SU-DHL-6 (cell line): ENCODE data around the gene LBH.
A peak's percentile ranks its signal among the peaks of the same experiment; 100 is the strongest.

Experiments used
- H2AFZ ChIP-seq: fragments of 200-600 bp; sonication (generic); 2 replicates; pipeline ENCODE4 v1.6.1; 2014; ENCODE audit warnings: low read depth, mild to moderate bottlenecking, moderate library complexity, mixed read lengths, antibody characterized with exemption, low read length; ENCODE audit not compliant: severe bottlenecking
- H3F3A ChIP-seq: fragments of 200-600 bp; shearing (Covaris generic); 2 replicates; pipeline ENCODE4 v1.6.0; 2016; ENCODE audit warnings: antibody characterized with exemption, mild to moderate bottlenecking; ENCODE audit not compliant: insufficient read depth
- H3K27ac ChIP-seq: fragments of 200-600 bp; sonication (generic); 2 replicates; pipeline ENCODE4 v1.5.1; 2016; ENCODE audit warnings: low read depth, mild to moderate bottlenecking, low read length, moderate library complexity, mixed read lengths
- H3K27me3 ChIP-seq: fragments of 200-600 bp; sonication (generic), shearing (Covaris generic); 2 replicates; pipeline ENCODE4 v1.6.0; 2014; ENCODE audit warnings: mild to moderate bottlenecking, low read length
- H3K36me3 ChIP-seq: fragments of 200-600 bp; sonication (generic); 2 replicates; pipeline ENCODE4 v1.6.1; 2014; ENCODE audit warnings: mild to moderate bottlenecking, low read length, mixed read lengths
- H3K4me2 ChIP-seq: fragments of 300-600, 200-600 bp; shearing (Covaris generic), sonication (generic); 2 replicates; pipeline ENCODE4 v1.6.0; 2014; ENCODE audit warnings: low read length, low read depth, mild to moderate bottlenecking; ENCODE audit not compliant: poor library complexity, severe bottlenecking
- H3K4me3 ChIP-seq: fragments of 200-600 bp; sonication (generic); 2 replicates; pipeline ENCODE4 v1.5.1; 2014; ENCODE audit warnings: antibody characterized with exemption, low read length, mild to moderate bottlenecking, mixed read lengths; ENCODE audit not compliant: insufficient read depth, poor library complexity, severe bottlenecking
- H3K79me2 ChIP-seq: fragments of 200-600 bp; sonication (generic); 2 replicates; pipeline ENCODE4 v1.6.1; 2014; ENCODE audit warnings: mild to moderate bottlenecking, low read length, moderate library complexity; ENCODE audit not compliant: insufficient read depth
- H3K9ac ChIP-seq: fragments of 200-600 bp; sonication (generic); 2 replicates; pipeline ENCODE4 v1.7.0; 2014; ENCODE audit warnings: mild to moderate bottlenecking, low read length
- H3K9me2 ChIP-seq: fragments of 200-600 bp; sonication (generic); replicated peaks from 2 replicates; pipeline ENCODE4 v1.6.1; 2014; ENCODE audit warnings: low read length; ENCODE audit not compliant: insufficient read depth
- H3K9me3 ChIP-seq: fragments of 200-600 bp; sonication (generic); 2 replicates; pipeline ENCODE4 v1.6.1; 2014; ENCODE audit warnings: low read length, mixed read lengths; ENCODE audit not compliant: insufficient read depth
- H4K20me1 ChIP-seq: fragments of 200-600 bp; sonication (generic); 2 replicates; pipeline ENCODE4 v1.6.1; 2014; ENCODE audit warnings: low read depth, mild to moderate bottlenecking, antibody characterized with exemption, low read length, moderate library complexity, mixed read lengths
- EZH2phosphoT487 ChIP-seq: fragments of 200-600 bp; sonication (generic), shearing (Covaris generic); conservative IDR thresholded peaks from 2 replicates; pipeline ENCODE4 v1.6.1; 2018; ENCODE audit warnings: mild to moderate bottlenecking, antibody characterized with exemption, low read length, moderate library complexity, mixed read lengths
- TF ChIP-seq, protein P1 (sequence below): fragments of 200-600 bp; sonication (generic); IDR thresholded peaks from one replicate; pipeline ENCODE4 v1.5.1; 2017; ENCODE audit warnings: antibody characterized with exemption, mild to moderate bottlenecking, low read length, moderate library complexity; ENCODE audit not compliant: insufficient read depth, poor library complexity, severe bottlenecking

Gene LBH

DNA sequence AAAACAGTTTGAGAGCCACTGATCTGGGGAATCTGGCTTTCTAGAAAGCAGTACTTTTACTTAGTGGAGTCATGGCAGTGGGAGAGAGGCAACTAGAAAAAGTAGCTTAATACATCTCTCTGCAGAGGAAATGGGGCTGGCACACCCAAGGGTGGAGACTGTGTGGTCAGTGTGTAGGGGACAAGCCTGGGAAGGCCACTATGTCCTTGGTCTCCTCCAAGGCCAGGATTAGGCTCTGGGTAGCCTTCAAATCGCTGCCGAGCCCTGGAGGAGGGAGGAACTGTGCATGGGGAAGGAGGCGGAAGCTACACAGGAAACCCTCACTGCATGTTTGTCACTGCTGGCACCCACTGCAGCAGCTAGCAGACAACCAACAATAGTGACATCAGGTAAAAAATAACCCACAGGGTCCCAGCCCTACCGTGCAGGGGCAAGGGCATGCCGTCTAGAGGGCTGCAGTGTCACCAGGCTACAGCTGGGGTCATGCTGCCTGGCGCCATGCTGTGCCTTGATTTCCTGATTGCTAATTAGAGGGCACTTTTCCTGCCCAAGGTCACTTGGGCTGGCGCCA is 34.8 kb downstream of the LBH start:
- peak overlapping the region; percentile 39 for H3K9ac ChIP-seq
- H3K27me3 ChIP-seq = no peaks in the 10 kb centered on the region
- H2AFZ ChIP-seq = peak overlapping the region; percentile 87

DNA sequence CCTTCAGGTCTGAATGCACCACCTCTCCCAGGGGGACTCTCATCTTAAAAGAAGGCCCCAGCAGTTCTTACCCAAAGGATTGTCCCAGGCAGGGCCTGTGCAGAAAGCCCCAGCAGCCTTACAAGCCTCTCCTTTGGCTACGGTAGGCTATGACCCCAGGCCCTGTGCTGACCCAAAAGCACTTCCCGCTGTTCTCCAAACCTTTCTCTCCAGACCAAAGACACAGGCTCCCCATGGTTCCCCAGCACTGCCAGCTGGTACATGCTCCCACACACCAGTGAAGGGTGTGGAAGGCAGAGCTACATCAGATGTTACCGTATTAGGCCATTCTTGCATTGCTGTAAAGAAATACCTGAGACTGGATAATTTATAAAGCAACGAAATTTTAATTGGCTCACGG is 35.4 kb downstream of the LBH start:
- no peaks in the 10 kb centered on the region for H3K36me3 ChIP-seq
- no peaks in the 10 kb centered on the region for H3K9me2 ChIP-seq
- no peaks in the 10 kb centered on the region for H3F3A ChIP-seq
- H3K4me3 ChIP-seq = no peak overlapping the region
- H3K27ac ChIP-seq = peak overlapping the region; percentile 33
- H3K27me3 ChIP-seq = no peaks in the 10 kb centered on the region
- H2AFZ ChIP-seq = peak overlapping the region; percentile 87
- H3K79me2 ChIP-seq = no peaks in the 10 kb centered on the region
- no peak overlapping the region for H3K9ac ChIP-seq
- peak overlapping the region; percentile 36 for H3K4me2 ChIP-seq
- no peaks in the 10 kb centered on the region for H3K9me3 ChIP-seq
- no peaks in the 10 kb centered on the region for H4K20me1 ChIP-seq
- TF ChIP-seq, protein P1, sequence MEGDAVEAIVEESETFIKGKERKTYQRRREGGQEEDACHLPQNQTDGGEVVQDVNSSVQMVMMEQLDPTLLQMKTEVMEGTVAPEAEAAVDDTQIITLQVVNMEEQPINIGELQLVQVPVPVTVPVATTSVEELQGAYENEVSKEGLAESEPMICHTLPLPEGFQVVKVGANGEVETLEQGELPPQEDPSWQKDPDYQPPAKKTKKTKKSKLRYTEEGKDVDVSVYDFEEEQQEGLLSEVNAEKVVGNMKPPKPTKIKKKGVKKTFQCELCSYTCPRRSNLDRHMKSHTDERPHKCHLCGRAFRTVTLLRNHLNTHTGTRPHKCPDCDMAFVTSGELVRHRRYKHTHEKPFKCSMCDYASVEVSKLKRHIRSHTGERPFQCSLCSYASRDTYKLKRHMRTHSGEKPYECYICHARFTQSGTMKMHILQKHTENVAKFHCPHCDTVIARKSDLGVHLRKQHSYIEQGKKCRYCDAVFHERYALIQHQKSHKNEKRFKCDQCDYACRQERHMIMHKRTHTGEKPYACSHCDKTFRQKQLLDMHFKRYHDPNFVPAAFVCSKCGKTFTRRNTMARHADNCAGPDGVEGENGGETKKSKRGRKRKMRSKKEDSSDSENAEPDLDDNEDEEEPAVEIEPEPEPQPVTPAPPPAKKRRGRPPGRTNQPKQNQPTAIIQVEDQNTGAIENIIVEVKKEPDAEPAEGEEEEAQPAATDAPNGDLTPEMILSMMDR = no peak
- TF ChIP-seq EZH2phosphoT487 = no peak

More for the DNA sequence above, 34.8 kb downstream of the LBH start:
- Histone ChIP-seq H4K20me1 (no peaks in the 10 kb centered on the region), H3K79me2 (no peaks in the 10 kb centered on the region), H3K4me3 (no peak overlapping the region), H3K27ac (peak overlapping the region; percentile 33), H3K9me3 (no peaks in the 10 kb centered on the region), H3K9me2 (no peaks in the 10 kb centered on the region), H3K36me3 (no peaks in the 10 kb centered on the region), H3K4me2 (peak overlapping the region; percentile 36), H3F3A (no peaks in the 10 kb centered on the region)
- TF ChIP-seq, protein P1 = no peak
- no peak for TF ChIP-seq EZH2phosphoT487

DNA sequence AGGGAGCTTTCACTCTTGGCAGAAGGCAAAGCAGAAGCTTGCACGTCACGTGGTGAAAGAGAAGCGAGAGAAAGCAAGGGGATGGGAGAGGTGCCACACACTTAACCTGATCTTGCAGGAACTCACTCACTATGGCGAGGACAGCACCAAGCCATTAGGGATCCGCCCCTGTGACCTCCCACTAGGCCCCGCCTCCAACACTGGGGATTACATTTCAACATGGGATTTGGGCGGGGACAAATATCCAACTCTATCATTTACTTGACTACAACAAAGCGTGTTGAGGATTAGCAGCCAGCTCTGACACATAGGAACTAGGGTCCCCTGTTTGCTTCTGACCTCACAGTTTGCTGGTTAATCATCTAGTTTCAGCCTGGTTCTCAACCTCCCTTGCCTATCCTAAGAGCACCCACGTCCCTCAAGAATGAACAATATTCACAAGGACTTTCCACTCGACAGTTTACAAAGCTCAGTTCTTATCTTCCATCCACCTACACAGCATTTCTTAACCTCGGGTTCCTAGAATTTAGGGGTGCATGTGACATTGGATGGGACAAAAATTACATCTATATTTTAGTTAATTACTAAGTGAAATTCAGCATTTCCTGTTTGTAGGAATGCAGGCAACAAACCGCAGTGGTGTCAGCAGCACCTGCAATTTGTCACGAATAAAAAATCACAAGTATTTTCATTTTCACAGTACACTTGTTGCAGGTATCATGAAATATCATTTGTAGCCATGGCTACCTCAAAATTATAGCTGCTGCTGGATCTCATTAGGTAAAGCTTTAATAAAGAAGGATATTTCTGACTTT is 36.0 kb downstream of the LBH start:
- peak overlapping the region; percentile 28 for H3K4me2 ChIP-seq
- H2AFZ ChIP-seq = no peak overlapping the region
- H3K27ac ChIP-seq = no peak overlapping the region
- H3K4me3 ChIP-seq = no peak overlapping the region
- no peaks in the 10 kb centered on the region for H3F3A ChIP-seq
- no peaks in the 10 kb centered on the region for H3K9me2 ChIP-seq
- no peaks in the 10 kb centered on the region for H3K9me3 ChIP-seq
- TF ChIP-seq, protein P1 = no peak
- no peak for TF ChIP-seq EZH2phosphoT487
- H3K27me3 ChIP-seq = no peaks in the 10 kb centered on the region
- no peaks in the 10 kb centered on the region for H3K79me2 ChIP-seq
- H3K36me3 ChIP-seq = no peaks in the 10 kb centered on the region
- no peaks in the 10 kb centered on the region for H4K20me1 ChIP-seq
- no peak overlapping the region for H3K9ac ChIP-seq
